ENCODE data around the gene SLC51A.

SLC51A gene

DNA sequence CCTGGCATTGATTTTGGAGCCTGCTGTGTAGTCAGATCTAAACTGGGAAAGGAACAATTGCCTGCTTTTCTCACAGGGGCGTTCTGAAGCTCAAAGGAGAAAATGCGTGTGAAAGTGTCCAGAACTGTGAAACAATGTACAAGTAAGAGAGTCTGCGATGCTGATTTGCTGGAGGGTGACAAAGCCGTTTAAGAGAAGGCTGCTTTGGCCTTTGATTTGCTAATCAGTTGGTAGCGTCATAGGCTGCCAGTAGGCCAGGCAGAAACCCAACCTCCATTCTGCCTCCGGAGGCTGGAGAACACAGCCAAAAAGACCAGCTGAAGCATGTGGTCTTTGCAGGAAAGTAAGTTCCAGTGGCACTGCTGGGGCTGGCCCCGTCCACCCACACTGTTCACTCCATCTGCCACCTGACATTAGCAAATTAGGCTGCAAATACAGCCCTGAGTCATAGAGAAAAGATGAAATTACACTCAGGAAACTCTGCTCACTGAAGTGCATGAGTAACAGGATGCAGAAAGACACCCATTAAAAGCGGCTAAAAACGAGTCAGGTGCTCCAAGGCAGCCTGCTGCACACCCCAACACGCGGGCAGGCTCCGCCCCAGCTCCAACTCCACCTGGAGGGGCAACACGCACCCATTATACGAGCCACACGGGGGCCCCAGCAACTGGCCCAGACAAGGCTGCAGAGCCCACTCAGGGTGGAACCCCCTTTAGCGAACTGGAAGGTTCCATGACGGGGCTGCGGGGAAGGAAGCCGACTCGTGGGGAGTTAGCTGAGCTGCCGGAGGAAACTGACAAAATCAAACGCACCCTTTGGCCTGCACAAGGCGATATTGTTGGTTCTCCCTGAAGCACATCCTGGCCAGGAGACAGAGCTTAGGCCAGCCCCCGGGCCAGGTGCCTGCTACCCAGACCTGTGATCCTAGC lies 36.7 kb upstream of the SLC51A start:
- no peak for TF ChIP-seq YY1 (IDR thresholded peaks at IDR 0.05; ENCODE audit: low read depth)
- TF ChIP-seq, protein P1, sequence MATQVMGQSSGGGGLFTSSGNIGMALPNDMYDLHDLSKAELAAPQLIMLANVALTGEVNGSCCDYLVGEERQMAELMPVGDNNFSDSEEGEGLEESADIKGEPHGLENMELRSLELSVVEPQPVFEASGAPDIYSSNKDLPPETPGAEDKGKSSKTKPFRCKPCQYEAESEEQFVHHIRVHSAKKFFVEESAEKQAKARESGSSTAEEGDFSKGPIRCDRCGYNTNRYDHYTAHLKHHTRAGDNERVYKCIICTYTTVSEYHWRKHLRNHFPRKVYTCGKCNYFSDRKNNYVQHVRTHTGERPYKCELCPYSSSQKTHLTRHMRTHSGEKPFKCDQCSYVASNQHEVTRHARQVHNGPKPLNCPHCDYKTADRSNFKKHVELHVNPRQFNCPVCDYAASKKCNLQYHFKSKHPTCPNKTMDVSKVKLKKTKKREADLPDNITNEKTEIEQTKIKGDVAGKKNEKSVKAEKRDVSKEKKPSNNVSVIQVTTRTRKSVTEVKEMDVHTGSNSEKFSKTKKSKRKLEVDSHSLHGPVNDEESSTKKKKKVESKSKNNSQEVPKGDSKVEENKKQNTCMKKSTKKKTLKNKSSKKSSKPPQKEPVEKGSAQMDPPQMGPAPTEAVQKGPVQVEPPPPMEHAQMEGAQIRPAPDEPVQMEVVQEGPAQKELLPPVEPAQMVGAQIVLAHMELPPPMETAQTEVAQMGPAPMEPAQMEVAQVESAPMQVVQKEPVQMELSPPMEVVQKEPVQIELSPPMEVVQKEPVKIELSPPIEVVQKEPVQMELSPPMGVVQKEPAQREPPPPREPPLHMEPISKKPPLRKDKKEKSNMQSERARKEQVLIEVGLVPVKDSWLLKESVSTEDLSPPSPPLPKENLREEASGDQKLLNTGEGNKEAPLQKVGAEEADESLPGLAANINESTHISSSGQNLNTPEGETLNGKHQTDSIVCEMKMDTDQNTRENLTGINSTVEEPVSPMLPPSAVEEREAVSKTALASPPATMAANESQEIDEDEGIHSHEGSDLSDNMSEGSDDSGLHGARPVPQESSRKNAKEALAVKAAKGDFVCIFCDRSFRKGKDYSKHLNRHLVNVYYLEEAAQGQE (IDR thresholded peaks at IDR 0.05; ENCODE audit: low read depth), result peak; percentile 36; the same call in 1 of the 2 replicates
- TF ChIP-seq, protein P2, sequence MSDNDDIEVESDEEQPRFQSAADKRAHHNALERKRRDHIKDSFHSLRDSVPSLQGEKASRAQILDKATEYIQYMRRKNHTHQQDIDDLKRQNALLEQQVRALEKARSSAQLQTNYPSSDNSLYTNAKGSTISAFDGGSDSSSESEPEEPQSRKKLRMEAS (IDR thresholded peaks at IDR 0.05), result peak; percentile 28; the same call in 1 of the 2 replicates

- no peak for TF ChIP-seq TEAD4 (IDR thresholded peaks at IDR 0.05)
- TF ChIP-seq, protein P1 (IDR thresholded peaks at IDR 0.05; ENCODE audit: low read depth), result no peak
- TF ChIP-seq NFIC (IDR thresholded peaks at IDR 0.05), result no peak
- no peak for TF ChIP-seq ZBTB7A (IDR thresholded peaks at IDR 0.05; ENCODE audit: low read depth)
- TF ChIP-seq, protein P2 (IDR thresholded peaks at IDR 0.05), result no peak
- TF ChIP-seq, protein P3, sequence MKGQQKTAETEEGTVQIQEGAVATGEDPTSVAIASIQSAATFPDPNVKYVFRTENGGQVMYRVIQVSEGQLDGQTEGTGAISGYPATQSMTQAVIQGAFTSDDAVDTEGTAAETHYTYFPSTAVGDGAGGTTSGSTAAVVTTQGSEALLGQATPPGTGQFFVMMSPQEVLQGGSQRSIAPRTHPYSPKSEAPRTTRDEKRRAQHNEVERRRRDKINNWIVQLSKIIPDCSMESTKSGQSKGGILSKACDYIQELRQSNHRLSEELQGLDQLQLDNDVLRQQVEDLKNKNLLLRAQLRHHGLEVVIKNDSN (IDR thresholded peaks at IDR 0.05), result no peak
- no peak for TF ChIP-seq RAD21 (IDR thresholded peaks at IDR 0.05; ENCODE audit: low read depth)
- TF ChIP-seq TCF12 (IDR thresholded peaks at IDR 0.05; ENCODE audit: low read depth), result no peak
- TF ChIP-seq EP300 (IDR thresholded peaks at IDR 0.05; ENCODE audit: borderline replicate concordance), result no peak
- no peak for TF ChIP-seq CREB1 (IDR thresholded peaks at IDR 0.05; ENCODE audit: low read depth)
- TF ChIP-seq TAF1 (IDR thresholded peaks at IDR 0.05; ENCODE audit: low read depth), result no peak
- TF ChIP-seq FOXM1 (IDR thresholded peaks at IDR 0.05; ENCODE audit: borderline replicate concordance, low read depth), result no peak
- no peak for TF ChIP-seq EGR1 (IDR thresholded peaks at IDR 0.05)
- no peak for TF ChIP-seq YY1 (IDR thresholded peaks at IDR 0.05; ENCODE audit: low read depth)
- no peak for TF ChIP-seq CEBPB (IDR thresholded peaks at IDR 0.05)
Measured at GRCh38 chr3:196180346-196180745, 36.0 kb upstream of the SLC51A start.

DNA sequence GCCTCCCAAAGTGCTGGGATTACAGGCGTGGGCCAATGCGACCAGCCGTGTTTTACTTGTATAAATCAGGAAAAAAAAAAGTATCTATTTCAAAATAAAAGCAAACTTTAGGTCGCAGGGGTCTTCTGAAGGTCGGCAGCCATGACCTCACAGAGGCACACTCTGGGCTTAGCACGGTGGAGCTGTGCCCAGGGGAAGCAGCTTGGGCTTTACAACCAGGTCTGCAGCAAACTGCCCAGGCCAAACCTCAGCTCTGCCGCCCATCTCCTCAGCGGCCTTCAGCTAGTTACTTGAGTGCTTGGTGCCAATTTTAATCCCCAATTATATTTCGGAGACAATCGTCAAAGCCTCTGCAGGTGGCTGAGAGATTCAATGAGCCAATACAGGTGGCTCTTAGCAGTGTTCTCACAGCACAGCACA lies 35.2 kb upstream of the SLC51A start:
- TF ChIP-seq ZBTB7A (IDR thresholded peaks at IDR 0.05; ENCODE audit: low read depth), result no peak
- TF ChIP-seq, protein P3 (IDR thresholded peaks at IDR 0.05), result no peak
- TF ChIP-seq YY1 (IDR thresholded peaks at IDR 0.05; ENCODE audit: low read depth), result no peak
- TF ChIP-seq NFIC (IDR thresholded peaks at IDR 0.05), result no peak
- TF ChIP-seq TAF1 (IDR thresholded peaks at IDR 0.05; ENCODE audit: low read depth), result no peak
- TF ChIP-seq FOXM1 (IDR thresholded peaks at IDR 0.05; ENCODE audit: borderline replicate concordance, low read depth), result no peak
- TF ChIP-seq, protein P2 (IDR thresholded peaks at IDR 0.05), result no peak
- no peak for TF ChIP-seq TCF12 (IDR thresholded peaks at IDR 0.05; ENCODE audit: low read depth)
- TF ChIP-seq RAD21 (IDR thresholded peaks at IDR 0.05; ENCODE audit: low read depth), result no peak

- TF ChIP-seq, protein P1 (IDR thresholded peaks at IDR 0.05; ENCODE audit: low read depth), result no peak
- TF ChIP-seq EGR1 (IDR thresholded peaks at IDR 0.05), result no peak
- no peak for TF ChIP-seq CREB1 (IDR thresholded peaks at IDR 0.05; ENCODE audit: low read depth)
- no peak for TF ChIP-seq NFIC (IDR thresholded peaks at IDR 0.05)
- no peak for TF ChIP-seq ZBTB7A (IDR thresholded peaks at IDR 0.05; ENCODE audit: low read depth)
- TF ChIP-seq, protein P3 (IDR thresholded peaks at IDR 0.05), result no peak
- TF ChIP-seq TCF12 (IDR thresholded peaks at IDR 0.05; ENCODE audit: low read depth), result no peak
- TF ChIP-seq TAF1 (IDR thresholded peaks at IDR 0.05; ENCODE audit: low read depth), result no peak
- TF ChIP-seq TEAD4 (IDR thresholded peaks at IDR 0.05), result no peak
- TF ChIP-seq YY1 (IDR thresholded peaks at IDR 0.05; ENCODE audit: low read depth), result no peak
- TF ChIP-seq, protein P2 (IDR thresholded peaks at IDR 0.05), result no peak
- no peak for TF ChIP-seq CEBPB (IDR thresholded peaks at IDR 0.05)
- no peak for TF ChIP-seq FOXM1 (IDR thresholded peaks at IDR 0.05; ENCODE audit: borderline replicate concordance, low read depth)
- no peak for TF ChIP-seq RAD21 (IDR thresholded peaks at IDR 0.05; ENCODE audit: low read depth)
Measured at GRCh38 chr3:196184881-196185280, 31.5 kb upstream of the SLC51A start.

Data from Ishikawa (cell line).